ENCODE measurements around the gene GMCL1. TPM values are rescaled to one million over a fixed set of nuclear protein-coding genes. Genes with fewer than 3 reads are reported as not detected.
A peak's percentile ranks its signal among the peaks of the same experiment; 100 is the strongest.

GMCL1 gene
- total and polyA plus RNA-seq, 2 experiments from 2014 or later: 13.2 to 46.5 TPM

GRCh38 chr2:69796174-69796573, 33.3 kb upstream of the GMCL1 start:
- TF ChIP-seq CTCF (IDR thresholded peaks at IDR 0.05; ENCODE audit: low read depth, low read length): no peak
- Histone ChIP-seq H3K4me1 (ENCODE audit: low read depth) (peaks cover 34% of the 10 kb centered on the region), H3K36me3 (no peaks in the 10 kb centered on the region), H3K9me3 (ENCODE audit: low read depth) (no peaks in the 10 kb centered on the region), H3K27ac (no peak overlapping the region), H3K27me3 (no peaks in the 10 kb centered on the region), H3K4me3 (no peak overlapping the region)
- no peak for DNase-seq (ENCODE audit: low read depth in 1 of 2, low spot score in 1 of 2)

DNA sequence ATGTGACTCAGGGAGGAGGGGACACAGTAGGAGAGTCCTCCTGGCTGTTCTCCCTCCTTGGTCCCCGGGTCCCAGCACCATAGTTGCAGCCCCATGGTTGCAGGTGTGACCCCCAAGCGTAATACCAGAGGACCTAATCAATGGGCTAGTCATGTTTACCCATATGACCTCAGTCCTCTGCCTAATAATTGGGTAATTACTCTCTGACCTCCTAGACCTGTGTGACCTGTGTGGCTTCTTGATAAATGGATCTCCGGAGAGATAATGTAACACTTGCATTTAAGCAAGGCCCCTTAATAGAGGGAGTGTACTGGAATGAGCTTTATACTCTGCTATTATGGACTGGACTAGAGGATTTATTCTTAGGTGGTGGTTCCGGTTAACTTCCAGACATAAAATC, 32.2 kb upstream of the GMCL1 start:
- H3K4me1 ChIP-seq (ENCODE audit: low read depth): peaks cover 31% of the 10 kb centered on the region
- H3K27ac ChIP-seq: no peak overlapping the region
- TF ChIP-seq CTCF (IDR thresholded peaks at IDR 0.05; ENCODE audit: low read depth, low read length): no peak
- DNase-seq (ENCODE audit: low read depth in 1 of 2, low spot score in 1 of 2): no peak
- no peaks in the 10 kb centered on the region for H3K27me3 ChIP-seq
- H3K9me3 ChIP-seq (ENCODE audit: low read depth): no peaks in the 10 kb centered on the region
- no peaks in the 10 kb centered on the region for H3K36me3 ChIP-seq
- no peak overlapping the region for H3K4me3 ChIP-seq

GRCh38 chr2:69797836-69798289, 31.6 kb upstream of the GMCL1 start:
- no peak for DNase-seq (ENCODE audit: low read depth in 1 of 2, low spot score in 1 of 2)
- peak overlapping the region; percentile 84 for H3K27ac ChIP-seq
- H3K4me1 ChIP-seq (ENCODE audit: low read depth): peaks cover 31% of the 10 kb centered on the region
- H3K9me3 ChIP-seq (ENCODE audit: low read depth): no peaks in the 10 kb centered on the region
- H3K27me3 ChIP-seq: no peaks in the 10 kb centered on the region
- TF ChIP-seq CTCF (IDR thresholded peaks at IDR 0.05; ENCODE audit: low read depth, low read length): no peak
- no peaks in the 10 kb centered on the region for H3K36me3 ChIP-seq
- H3K4me3 ChIP-seq: no peak overlapping the region

GRCh38 chr2:69798290-69798908, 31.1 kb upstream of the GMCL1 start:
- DNase-seq (ENCODE audit: low read depth in 1 of 2, low spot score in 1 of 2): no peak
- Histone ChIP-seq H3K27me3 (no peaks in the 10 kb centered on the region), H3K27ac (peak overlapping the region; percentile 84), H3K4me3 (no peak overlapping the region), H3K9me3 (ENCODE audit: low read depth) (no peaks in the 10 kb centered on the region), H3K4me1 (ENCODE audit: low read depth) (peaks cover 31% of the 10 kb centered on the region), H3K36me3 (no peaks in the 10 kb centered on the region)
- TF ChIP-seq CTCF (IDR thresholded peaks at IDR 0.05; ENCODE audit: low read depth, low read length): no peak

DNA sequence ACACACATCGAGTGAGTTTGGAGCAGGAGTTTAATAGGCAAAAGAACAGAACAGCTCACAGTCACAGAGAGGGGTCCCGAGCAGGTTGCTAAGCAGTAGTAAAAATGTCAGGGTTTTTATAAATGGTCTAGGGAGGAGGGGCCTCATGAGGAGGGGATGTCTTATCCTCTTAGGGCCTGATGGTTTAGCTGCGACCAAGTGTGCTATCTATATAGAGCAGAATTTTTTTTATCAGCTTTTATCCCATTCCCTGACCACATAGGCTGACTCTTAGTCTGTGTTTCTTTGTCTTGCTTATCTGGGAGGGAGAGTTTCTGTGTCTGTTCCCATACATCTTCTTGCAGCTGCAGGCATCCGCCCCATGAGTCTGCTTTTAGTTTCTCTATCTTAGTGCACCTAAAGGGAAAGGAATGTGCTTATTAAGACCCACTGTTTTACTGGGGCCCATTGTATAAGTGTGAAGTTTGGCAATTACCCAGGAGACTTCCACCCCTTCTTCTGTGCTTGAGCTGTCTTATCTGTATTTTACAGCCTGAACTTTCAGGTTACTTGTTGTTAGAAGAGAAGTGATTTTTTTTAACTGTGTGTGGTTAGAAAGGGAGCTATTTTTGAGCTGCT, 30.4 kb upstream of the GMCL1 start:
- peaks cover 31% of the 10 kb centered on the region for H3K4me1 ChIP-seq (ENCODE audit: low read depth)
- H3K36me3 ChIP-seq: no peaks in the 10 kb centered on the region
- peak overlapping the region; percentile 84 for H3K27ac ChIP-seq
- peak; percentile 53 to 84 for DNase-seq (ENCODE audit: low read depth in 1 of 2, low spot score in 1 of 2)
- H3K27me3 ChIP-seq: no peaks in the 10 kb centered on the region
- TF ChIP-seq CTCF (IDR thresholded peaks at IDR 0.05; ENCODE audit: low read depth, low read length): no peak
- H3K4me3 ChIP-seq: no peak overlapping the region
- H3K9me3 ChIP-seq (ENCODE audit: low read depth): no peaks in the 10 kb centered on the region
